Transverse colon (tissue), 4 donors: ENCODE measurements around the gene EVI5L. TPM values are rescaled to one million over a fixed set of nuclear protein-coding genes. Genes with fewer than 3 reads are reported as not detected.

Experiments used
- DNase-seq: peaks from one replicate; pipeline ENCODE4 v3.0.0-alpha.2; 2019
- H3K27ac ChIP-seq, 4 donors: fragments of 200-600 bp; sonication (generic); 2 replicates each; pipeline ENCODE4 v1.5.1; 2016 to 2018; ENCODE audit warnings: inconsistent platforms in 4 of 4
- H3K27me3 ChIP-seq: fragments of 200-600 bp; sonication (generic); 2 replicates; pipeline ENCODE4 v1.5.1; 2017; ENCODE audit warnings: inconsistent platforms
- H3K36me3 ChIP-seq, 4 donors: fragments of 200-600 bp; sonication (generic); 2 replicates each; pipeline ENCODE4 v1.5.1; 2017 to 2019; ENCODE audit warnings: inconsistent platforms in 4 of 4
- H3K4me1 ChIP-seq, 4 donors: fragments of 200-600 bp; sonication (generic); 2 replicates each; pipeline ENCODE4 v1.5.1; 2017 to 2020; ENCODE audit warnings: inconsistent platforms in 4 of 4
- H3K4me3 ChIP-seq, 4 donors: fragments of 200-600 bp; sonication (generic); 1 replicate in 1 of 4; 2 replicates in 3 of 4; pipeline versions ENCODE4 v1.5.1 to v1.6.1; 2017 to 2019; ENCODE audit warnings: inconsistent platforms in 4 of 4
- H3K9me3 ChIP-seq, 2 donors: fragments of 200-600 bp; sonication (generic); 2 replicates each; pipeline ENCODE4 v1.5.1; 2017 to 2019; ENCODE audit warnings: inconsistent platforms in 2 of 2
- EP300 ChIP-seq: sonication (generic); formaldehyde crosslinking; IDR thresholded peaks from one replicate; pipeline ENCODE4 v1.6.1; 2017; ENCODE audit warnings: antibody characterized with exemption, low read depth
- POLR2A ChIP-seq: fragments of 450-650 bp; IDR thresholded peaks from one replicate; pipeline ENCODE4 v1.6.1; 2016; ENCODE audit warnings: antibody characterized with exemption, mild to moderate bottlenecking, moderate library complexity
- POLR2AphosphoS5 ChIP-seq, 3 donors: sonication (generic); formaldehyde crosslinking; IDR thresholded peaks; one replicate each; pipeline ENCODE4 v1.6.1; 2016; ENCODE audit warnings: antibody characterized with exemption in 3 of 3
- WGBS, 2 donors: methylation state at CpG; one replicate each; pipeline ENCODE4 v1.1.5; 2018; ENCODE audit warnings: low coverage in 1 of 2; 5-methylcytosine and 5-hydroxymethylcytosine counted together
- in situ Hi-C, 4 donors: fragments of 200-750 bp; cut with MboI; loops; one replicate each; pipeline versions ENCODE4 v1.15.0 to v1.15.1; 2017; ENCODE audit warnings: low sequenced_read_pairs in 3 of 4, low pct_ligation_motif_present in 1 of 4, low pct_unique_long_range_greater_than_20kb in 1 of 4
- intact Hi-C: fragments of 100-400 bp; cut with DNase I; formaldehyde crosslinking; loops from one replicate; pipeline ENCODE4 v1.15.1; 2023; ENCODE audit warnings: low total_unique reads
- total RNA-seq, 4 donors: library from RNA; depleted of rRNA; stranded (reverse); fragments of >200 nt; gene quantifications; one replicate each; pipeline ENCODE4 v1.1.0, GENCODE V29; 2016
- TF ChIP-seq, protein P1 (sequence below), 5 experiments: fragments of 200-600 bp in 3 of 5; fragments of 450-650 bp in 2 of 5; sonication (generic) in 3 of 5; IDR thresholded peaks; 1 replicate in 2 of 5; 2 replicates in 3 of 5; pipeline ENCODE4 v1.5.1; 2016 to 2017; ENCODE audit warnings: antibody characterized with exemption in 5 of 5, inconsistent platforms in 3 of 5, mild to moderate bottlenecking in 2 of 5, moderate library complexity in 1 of 5

EVI5L gene
- total RNA-seq, 4 donors from 2014 or later = 8.5 to 65.8 (median 15.0) TPM

DNA sequence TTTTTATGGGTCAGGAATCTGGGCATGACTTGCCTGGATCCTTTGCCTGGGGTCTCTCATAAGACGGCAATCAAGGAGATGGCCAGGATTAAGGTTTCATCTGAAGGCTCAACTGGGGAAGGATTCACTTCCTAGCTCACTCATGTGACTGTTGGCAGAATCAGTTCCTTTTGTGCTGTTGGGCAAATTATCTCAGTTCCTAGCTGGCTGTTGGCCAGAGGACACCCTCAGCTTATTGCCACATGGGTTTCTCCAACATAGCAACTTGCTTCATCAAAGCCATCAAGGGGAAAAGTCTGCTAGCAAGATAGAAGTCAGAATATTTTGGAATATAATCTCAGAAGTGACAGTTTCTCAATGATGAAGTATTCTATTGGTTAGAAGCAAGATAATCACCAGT lies 12.2 kb upstream of the EVI5L start:
- WGBS, 2 donors = 100% methylated on average over 1 of the region's 1 CpG
- intact Hi-C loops = no loop called here
- Histone ChIP-seq H3K27me3 (peaks cover 13% of the 10 kb centered on the region), H3K9me3 (no peaks in the 10 kb centered on the region), H3K4me3 (no peak overlapping the region), H3K4me1 (no peaks in the 10 kb centered on the region), H3K27ac (no peak overlapping the region), H3K36me3 (no peaks in the 10 kb centered on the region)
- in situ Hi-C loops = loop anchor here in 3 of 4 donors (25.0 kb wide), 3 partner anchors 156 to 456 kb away; partner anchors contain the start of gene RETN (in 1 of the 3)
- no peak for DNase-seq
- TF ChIP-seq POLR2A = no peak
- TF ChIP-seq, protein P1, sequence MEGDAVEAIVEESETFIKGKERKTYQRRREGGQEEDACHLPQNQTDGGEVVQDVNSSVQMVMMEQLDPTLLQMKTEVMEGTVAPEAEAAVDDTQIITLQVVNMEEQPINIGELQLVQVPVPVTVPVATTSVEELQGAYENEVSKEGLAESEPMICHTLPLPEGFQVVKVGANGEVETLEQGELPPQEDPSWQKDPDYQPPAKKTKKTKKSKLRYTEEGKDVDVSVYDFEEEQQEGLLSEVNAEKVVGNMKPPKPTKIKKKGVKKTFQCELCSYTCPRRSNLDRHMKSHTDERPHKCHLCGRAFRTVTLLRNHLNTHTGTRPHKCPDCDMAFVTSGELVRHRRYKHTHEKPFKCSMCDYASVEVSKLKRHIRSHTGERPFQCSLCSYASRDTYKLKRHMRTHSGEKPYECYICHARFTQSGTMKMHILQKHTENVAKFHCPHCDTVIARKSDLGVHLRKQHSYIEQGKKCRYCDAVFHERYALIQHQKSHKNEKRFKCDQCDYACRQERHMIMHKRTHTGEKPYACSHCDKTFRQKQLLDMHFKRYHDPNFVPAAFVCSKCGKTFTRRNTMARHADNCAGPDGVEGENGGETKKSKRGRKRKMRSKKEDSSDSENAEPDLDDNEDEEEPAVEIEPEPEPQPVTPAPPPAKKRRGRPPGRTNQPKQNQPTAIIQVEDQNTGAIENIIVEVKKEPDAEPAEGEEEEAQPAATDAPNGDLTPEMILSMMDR (IDR thresholded peaks at IDR 0.05) = no peak
- TF ChIP-seq POLR2AphosphoS5 (IDR thresholded peaks at IDR 0.05) = no peak

DNA sequence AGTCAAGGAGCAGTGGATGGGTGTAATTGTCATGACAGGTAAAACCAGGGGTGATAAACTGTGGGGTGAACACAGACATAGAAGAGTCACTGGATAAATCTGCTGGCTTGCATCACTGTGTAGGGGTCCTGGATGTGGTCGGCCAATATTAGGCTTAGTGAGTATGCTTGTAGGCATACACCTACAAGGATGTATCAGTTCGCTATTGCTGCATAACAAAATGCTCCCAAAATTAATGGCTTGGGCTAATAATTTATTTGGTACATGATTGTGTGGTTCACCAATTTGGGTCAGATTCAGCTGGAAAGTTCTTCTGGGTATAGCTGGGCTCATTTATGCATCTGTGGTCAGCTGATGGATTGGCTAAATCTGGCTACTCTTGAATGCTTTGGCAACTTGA lies 11.2 kb upstream of the EVI5L start:
- TF ChIP-seq EP300 = no peak
- peaks cover 14% of the 10 kb centered on the region for H3K27me3 ChIP-seq
- no peak for DNase-seq
- in situ Hi-C loops (loop anchor here in 3 of 4 donors (25.0 kb wide), 3 partner anchors 157 to 457 kb away; partner anchors contain the start of gene RETN (in 1 of the 3)), intact Hi-C loops (no loop called here)
- no peaks in the 10 kb centered on the region for H3K4me1 ChIP-seq
- H3K36me3 ChIP-seq = no peaks in the 10 kb centered on the region
- 80 to 100% methylated on average over 1 to 2 of the region's 2 CpGs for WGBS, 2 donors
- H3K27ac ChIP-seq = no peak overlapping the region
- H3K9me3 ChIP-seq = no peaks in the 10 kb centered on the region
- no peak overlapping the region for H3K4me3 ChIP-seq

DNA sequence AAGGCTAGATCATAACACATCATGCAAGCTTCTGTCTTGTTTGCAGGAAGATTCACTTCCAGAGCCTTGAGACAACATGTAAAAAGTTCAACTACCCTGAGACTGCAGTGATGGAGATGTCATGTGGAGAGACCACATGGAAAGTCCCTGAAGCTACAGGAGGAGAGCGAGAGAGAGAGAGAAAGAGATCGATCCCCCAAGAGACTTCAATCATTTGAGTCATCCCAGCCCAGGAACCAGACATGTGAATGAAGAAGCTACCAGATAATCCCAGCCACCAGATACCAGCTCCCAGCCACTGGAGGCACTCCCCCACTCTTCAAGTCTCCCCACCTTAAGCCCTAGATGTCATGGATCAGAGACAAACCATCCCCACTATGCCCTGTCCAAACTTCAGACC lies 10.7 kb upstream of the EVI5L start:
- H3K27ac ChIP-seq = no peak overlapping the region
- in situ Hi-C loops (loop anchor here in 3 of 4 donors (25.0 kb wide), 3 partner anchors 157 to 457 kb away; partner anchors contain the start of gene RETN (in 1 of the 3)), intact Hi-C loops (no loop called here)
- no peaks in the 10 kb centered on the region for H3K36me3 ChIP-seq
- H3K4me3 ChIP-seq = no peak overlapping the region
- WGBS, 2 donors = 72 to 77% methylated on average over 2 of the region's 2 CpGs
- H3K9me3 ChIP-seq = no peaks in the 10 kb centered on the region
- TF ChIP-seq, protein P1 (IDR thresholded peaks at IDR 0.05) = no peak
- TF ChIP-seq POLR2AphosphoS5 (IDR thresholded peaks at IDR 0.05) = no peak
- TF ChIP-seq EP300 = no peak
- no peak for TF ChIP-seq POLR2A
- no peaks in the 10 kb centered on the region for H3K4me1 ChIP-seq
- H3K27me3 ChIP-seq = peaks cover 19% of the 10 kb centered on the region
- DNase-seq = no peak

DNA sequence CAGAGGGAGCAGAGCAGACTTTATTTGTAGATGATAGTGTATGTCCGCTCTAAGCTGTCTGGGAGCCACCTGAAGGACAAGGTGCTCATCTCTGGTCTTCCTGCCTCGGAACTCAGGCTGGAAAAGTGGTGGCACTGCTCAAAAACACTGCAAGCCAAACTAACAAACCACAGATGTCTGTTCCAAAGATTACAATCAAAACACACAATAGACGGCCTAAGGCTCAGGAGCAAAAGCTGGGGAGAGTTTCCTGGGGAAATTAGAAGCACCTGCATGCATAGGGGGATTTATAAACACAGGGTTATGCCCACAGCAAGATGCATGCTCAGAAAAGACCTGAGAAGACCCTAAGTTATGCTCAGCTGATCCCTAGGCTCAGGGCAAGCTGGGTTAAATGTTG lies 9.4 kb upstream of the EVI5L start:
- Histone ChIP-seq H3K9me3 (no peaks in the 10 kb centered on the region), H3K27me3 (peaks cover 25% of the 10 kb centered on the region), H3K4me3 (no peak overlapping the region), H3K4me1 (no peaks in the 10 kb centered on the region), H3K36me3 (no peaks in the 10 kb centered on the region), H3K27ac (no peak overlapping the region)
- intact Hi-C loops = no loop called here
- WGBS, 2 donors = 49 to 70% methylated on average over 2 to 3 of the region's 3 CpGs
- TF ChIP-seq POLR2AphosphoS5 (IDR thresholded peaks at IDR 0.05) (no peak), EP300 (no peak), POLR2A (no peak)
- TF ChIP-seq, protein P1 (IDR thresholded peaks at IDR 0.05) = no peak
- DNase-seq = no peak
- in situ Hi-C loops = loop anchor here in 3 of 4 donors (25.0 kb wide), 3 partner anchors 158 to 458 kb away; partner anchors contain the start of gene RETN (in 1 of the 3)
